IPS DF 4.7 (cell line): ENCODE results near the gene PRUNE2.
"Not testable (repeated sequence)": the region's sequence is repeated elsewhere in the genome, so short reads cannot be mapped to it uniquely, and the experiment has no call there.

ENCODE experiments used
- DNase-seq: peaks from one replicate; pipeline ENCODE4 v3.0.0-alpha.2; 2013; ENCODE audit warnings: low spot score; ENCODE audit errors: extremely low read depth

Gene PRUNE2

GRCh38 chr9:76868897-76869296, 37.0 kb downstream of the PRUNE2 start:
- DNase-seq, result no peak

GRCh38 chr9:76866689-76867088, 39.2 kb downstream of the PRUNE2 start:
- no peak for DNase-seq

- DNase-seq, result no peak
These were observed 42.1 kb downstream of the PRUNE2 start for GRCh38 chr9:76863832-76864231.

GRCh38 chr9:76859860-76860259, 46.1 kb downstream of the PRUNE2 start:
- no peak for DNase-seq

GRCh38 chr9:76858248-76858647, 47.7 kb downstream of the PRUNE2 start:
- not testable (repeated sequence) for DNase-seq

- no peak for DNase-seq
These were observed 49.9 kb downstream of the PRUNE2 start for GRCh38 chr9:76856016-76856415.

- no peak for DNase-seq
These were observed 50.9 kb downstream of the PRUNE2 start for GRCh38 chr9:76855015-76855414.

- no peak for DNase-seq
These were observed 53.9 kb downstream of the PRUNE2 start for GRCh38 chr9:76852026-76852425.

- DNase-seq, result no peak
These were observed 59.6 kb downstream of the PRUNE2 start for GRCh38 chr9:76846297-76846696.

- DNase-seq, result no peak
These were observed 60.7 kb downstream of the PRUNE2 start for GRCh38 chr9:76845254-76845653.

- DNase-seq, result no peak
These were observed 70.2 kb downstream of the PRUNE2 start for GRCh38 chr9:76835571-76836283.

GRCh38 chr9:76828447-76828846, 77.5 kb downstream of the PRUNE2 start:
- no peak for DNase-seq

- DNase-seq, result no peak
These were observed 78.4 kb downstream of the PRUNE2 start for GRCh38 chr9:76827296-76828080.

GRCh38 chr9:76820431-76820830, 85.5 kb downstream of the PRUNE2 start:
- no peak for DNase-seq

- DNase-seq, result no peak
These were observed 87.6 kb downstream of the PRUNE2 start for GRCh38 chr9:76818271-76818670.

GRCh38 chr9:76817489-76817888, 88.4 kb downstream of the PRUNE2 start:
- no peak for DNase-seq

GRCh38 chr9:76812591-76812990, 93.3 kb downstream of the PRUNE2 start:
- no peak for DNase-seq

GRCh38 chr9:76810377-76810957, 95.4 kb downstream of the PRUNE2 start:
- peak; percentile 28 for DNase-seq

GRCh38 chr9:76808636-76809035, 97.3 kb downstream of the PRUNE2 start:
- no peak for DNase-seq

GRCh38 chr9:76803762-76804161, 102.2 kb downstream of the PRUNE2 start:
- DNase-seq, result no peak

GRCh38 chr9:76803083-76803482, 102.8 kb downstream of the PRUNE2 start:
- DNase-seq, result no peak

GRCh38 chr9:76800901-76801300, 105.0 kb downstream of the PRUNE2 start:
- no peak for DNase-seq
